SK-N-MC (cell line): Measurements from ENCODE around the gene ZNF747.

Experiments
- FOXP2 ChIP-seq: optimal IDR thresholded peaks from 2 replicates; pipeline ENCODE3; 2011; ENCODE audit warnings: mild to moderate bottlenecking, moderate library complexity; ENCODE audit not compliant: insufficient read depth; ENCODE audit errors: extremely low read length, control extremely low read depth
- POLR2AphosphoS5 ChIP-seq: IDR thresholded peaks from 2 replicates; pipeline ENCODE4 v1.6.1; 2012; ENCODE audit warnings: mild to moderate bottlenecking, low read depth, low read length, borderline replicate concordance

- no peak for TF ChIP-seq POLR2AphosphoS5
- TF ChIP-seq FOXP2: no peak
Observed at GRCh38 chr16:30557707-30557956, 23.0 kb upstream of the ZNF747 start.
